ENCODE data around the gene ASTN2. TPM values are rescaled to one million over a fixed set of nuclear protein-coding genes. Genes with fewer than 3 reads are reported as not detected.

ASTN2 gene
- total and polyA plus RNA-seq, 2 donors (not counting 3 experiments of a cell fraction or from before 2014, with no cell fraction given): 1.0 to 1.9 TPM

- no peak overlapping the region for H3K9ac ChIP-seq (replicated peaks; ENCODE audit: extremely low read depth, insufficient read depth, low read length)
- H3K79me2 ChIP-seq (ENCODE audit: control insufficient read depth, insufficient read depth, low read length): no peaks in the 10 kb centered on the region
- no peaks in the 10 kb centered on the region for H4K20me1 ChIP-seq (replicated peaks; ENCODE audit: control insufficient read depth, extremely low read depth, insufficient read depth, low read length)
- DNase-seq (ENCODE audit: low read depth, low spot score): no peak
- H2AFZ ChIP-seq (ENCODE audit: low read depth, low read length): no peak overlapping the region
- no TSS peak for BruUV-seq (replicated peaks)
- H3K9me1 ChIP-seq (replicated peaks; ENCODE audit: control insufficient read depth, extremely low read depth, insufficient read depth, low read length): no peaks in the 10 kb centered on the region
- no peaks in the 10 kb centered on the region for H3K4me1 ChIP-seq (ENCODE audit: control insufficient read depth, extremely low read depth, insufficient read depth, low read length)
- ChIA-PET POLR2A (no interaction called here), CTCF (no interaction called here)
- dilution Hi-C loops (cut with MboI; ENCODE audit: extremely low pct_ligation_motif_present, low sequenced_read_pairs): no loop called here
- TF ChIP-seq JUN (IDR thresholded peaks at IDR 0.05; ENCODE audit: borderline replicate concordance, insufficient read depth, insufficient read length, low read depth) (no peak), FOS (IDR thresholded peaks at IDR 0.05; ENCODE audit: borderline replicate concordance, insufficient read depth, low read length) (no peak), POLR2A (IDR thresholded peaks at IDR 0.05; ENCODE audit: low read depth, low read length) (no peak)
- TF ChIP-seq, protein P1, sequence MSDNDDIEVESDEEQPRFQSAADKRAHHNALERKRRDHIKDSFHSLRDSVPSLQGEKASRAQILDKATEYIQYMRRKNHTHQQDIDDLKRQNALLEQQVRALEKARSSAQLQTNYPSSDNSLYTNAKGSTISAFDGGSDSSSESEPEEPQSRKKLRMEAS (IDR thresholded peaks at IDR 0.05; ENCODE audit: insufficient read depth, insufficient read length): no peak
- TF ChIP-seq, protein P2, sequence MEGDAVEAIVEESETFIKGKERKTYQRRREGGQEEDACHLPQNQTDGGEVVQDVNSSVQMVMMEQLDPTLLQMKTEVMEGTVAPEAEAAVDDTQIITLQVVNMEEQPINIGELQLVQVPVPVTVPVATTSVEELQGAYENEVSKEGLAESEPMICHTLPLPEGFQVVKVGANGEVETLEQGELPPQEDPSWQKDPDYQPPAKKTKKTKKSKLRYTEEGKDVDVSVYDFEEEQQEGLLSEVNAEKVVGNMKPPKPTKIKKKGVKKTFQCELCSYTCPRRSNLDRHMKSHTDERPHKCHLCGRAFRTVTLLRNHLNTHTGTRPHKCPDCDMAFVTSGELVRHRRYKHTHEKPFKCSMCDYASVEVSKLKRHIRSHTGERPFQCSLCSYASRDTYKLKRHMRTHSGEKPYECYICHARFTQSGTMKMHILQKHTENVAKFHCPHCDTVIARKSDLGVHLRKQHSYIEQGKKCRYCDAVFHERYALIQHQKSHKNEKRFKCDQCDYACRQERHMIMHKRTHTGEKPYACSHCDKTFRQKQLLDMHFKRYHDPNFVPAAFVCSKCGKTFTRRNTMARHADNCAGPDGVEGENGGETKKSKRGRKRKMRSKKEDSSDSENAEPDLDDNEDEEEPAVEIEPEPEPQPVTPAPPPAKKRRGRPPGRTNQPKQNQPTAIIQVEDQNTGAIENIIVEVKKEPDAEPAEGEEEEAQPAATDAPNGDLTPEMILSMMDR (IDR thresholded peaks at IDR 0.05; ENCODE audit: extremely low read depth in 1 of 2, insufficient read depth in 1 of 2, low read depth in 1 of 2, low read length in 2 of 2): no peak
- no peak for FAIRE-seq
- intact Hi-C loops (cut with micrococcal nuclease): no loop called here
- no peaks in the 10 kb centered on the region for H3K36me3 ChIP-seq (ENCODE audit: control insufficient read depth in 2 of 2, extremely low read depth in 1 of 2, insufficient read depth in 2 of 2, low read length in 2 of 2)
- peaks cover 6% of the 10 kb centered on the region for H3K9me3 ChIP-seq (replicated peaks; ENCODE audit: control insufficient read depth, insufficient read depth, low read length)
- no peak overlapping the region for H3K4me2 ChIP-seq (ENCODE audit: insufficient read depth, low read length)
- no peak overlapping the region for H3K27ac ChIP-seq (ENCODE audit: insufficient read depth, low read depth, low read length)
- H3K4me3 ChIP-seq (replicated peaks in 1 of 3; ENCODE audit: insufficient read depth in 1 of 3, low read depth in 1 of 3, low read length in 3 of 3): no peak overlapping the region
- H3K27me3 ChIP-seq (ENCODE audit: control insufficient read depth in 2 of 2, insufficient read depth in 2 of 2, low read length in 2 of 2): no peaks in the 10 kb centered on the region
Measured at GRCh38 chr9:117180896-117181445, 233.9 kb downstream of the ASTN2 start.

Measured in endothelial cell of umbilical vein (primary cell).